Osteoblast (primary cell): ENCODE data around the gene IREB2. TPM values are rescaled to one million over a fixed set of nuclear protein-coding genes. Genes with fewer than 3 reads are reported as not detected.

Experiments
- DNase-seq: peaks from one replicate; pipeline ENCODE4 v3.0.0; 2011; ENCODE audit warnings: low spot score, mixed read lengths; ENCODE audit not compliant: insufficient read length; ENCODE audit errors: missing footprints
- H2AFZ ChIP-seq: 2 replicates; pipeline ENCODE4 v1.6.0; 2011; ENCODE audit warnings: mild to moderate bottlenecking, low read length
- H3K27ac ChIP-seq: 2 replicates; pipeline ENCODE4 v1.5.1; 2011; ENCODE audit warnings: mild to moderate bottlenecking, low read depth, low read length, moderate library complexity
- H3K27me3 ChIP-seq: 2 replicates; pipeline ENCODE4 v1.6.0; 2012; ENCODE audit warnings: mild to moderate bottlenecking, control low read depth, inconsistent platforms, low read length, moderate library complexity; ENCODE audit not compliant: insufficient read depth
- H3K36me3 ChIP-seq: 2 replicates; pipeline ENCODE4 v1.5.1; 2011; ENCODE audit warnings: mild to moderate bottlenecking, low read length, control low read depth, moderate library complexity; ENCODE audit not compliant: insufficient read depth
- H3K4me1 ChIP-seq: 2 replicates; pipeline ENCODE4 v1.5.1; 2011; ENCODE audit warnings: mild to moderate bottlenecking, low read length, control low read depth, moderate library complexity; ENCODE audit not compliant: insufficient read depth
- H3K4me2 ChIP-seq: 2 replicates; pipeline ENCODE4 v1.6.0; 2011; ENCODE audit warnings: mild to moderate bottlenecking, low read length; ENCODE audit not compliant: insufficient read depth
- H3K4me3 ChIP-seq: fragments of 200-600 bp; sonication (generic); 3 replicates; pipeline ENCODE4 v1.5.1; 2012; ENCODE audit warnings: mild to moderate bottlenecking, low read length, inconsistent platforms; ENCODE audit not compliant: insufficient read depth
- H3K79me2 ChIP-seq: 2 replicates; pipeline ENCODE4 v1.6.0; 2012; ENCODE audit warnings: mild to moderate bottlenecking, low read length, control low read depth, inconsistent platforms; ENCODE audit not compliant: insufficient read depth
- H3K9me3 ChIP-seq: 2 replicates; pipeline ENCODE4 v1.5.1; 2011; ENCODE audit warnings: low read depth, low read length, control low read depth
- H4K20me1 ChIP-seq: 2 replicates; pipeline ENCODE4 v1.6.0; 2012; ENCODE audit warnings: mild to moderate bottlenecking, low read length, control low read depth; ENCODE audit not compliant: insufficient read depth
- total RNA-seq: library from RNA; depleted of rRNA; stranded (reverse); fragments of >200 nt; gene quantifications from 2 replicates; pipeline ENCODE4 v1.2.3, GENCODE V29; 2012
- TF ChIP-seq, protein P1 (sequence below): IDR thresholded peaks from 2 replicates; pipeline ENCODE4 v1.5.1; 2011; ENCODE audit warnings: mild to moderate bottlenecking, low read depth, low read length, moderate library complexity; ENCODE audit errors: extremely low read depth

Gene IREB2
- total RNA-seq, 1 donor: 26.8 TPM

DNA sequence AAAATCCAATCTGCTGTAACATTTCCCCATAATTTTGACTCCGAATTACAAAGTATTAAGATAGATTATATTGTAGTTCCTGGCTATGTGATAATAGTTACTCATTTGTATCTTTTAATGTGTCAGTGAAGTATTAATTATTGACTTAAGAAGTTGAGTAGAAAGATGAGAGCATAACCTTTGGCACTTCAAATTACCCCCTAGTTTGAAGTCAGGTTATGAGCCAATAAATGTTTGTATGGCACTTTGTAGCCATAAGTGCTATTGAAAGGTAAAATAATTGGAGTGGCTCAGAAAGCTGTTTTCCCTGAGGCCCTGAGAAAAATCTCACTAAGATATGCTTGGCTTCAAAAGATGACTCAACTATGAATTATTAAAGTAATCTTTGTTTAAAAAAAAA lies 31.0 kb downstream of the IREB2 start:
- Histone ChIP-seq H3K4me3 (no peak overlapping the region), H3K9me3 (no peaks in the 10 kb centered on the region), H4K20me1 (no peaks in the 10 kb centered on the region), H3K27me3 (no peaks in the 10 kb centered on the region), H2AFZ (no peak overlapping the region), H3K79me2 (peaks cover 20% of the 10 kb centered on the region), H3K27ac (no peak overlapping the region), H3K4me2 (no peak overlapping the region), H3K36me3 (peaks cover 75% of the 10 kb centered on the region), H3K4me1 (no peaks in the 10 kb centered on the region)
- no peak for DNase-seq
- TF ChIP-seq, protein P1, sequence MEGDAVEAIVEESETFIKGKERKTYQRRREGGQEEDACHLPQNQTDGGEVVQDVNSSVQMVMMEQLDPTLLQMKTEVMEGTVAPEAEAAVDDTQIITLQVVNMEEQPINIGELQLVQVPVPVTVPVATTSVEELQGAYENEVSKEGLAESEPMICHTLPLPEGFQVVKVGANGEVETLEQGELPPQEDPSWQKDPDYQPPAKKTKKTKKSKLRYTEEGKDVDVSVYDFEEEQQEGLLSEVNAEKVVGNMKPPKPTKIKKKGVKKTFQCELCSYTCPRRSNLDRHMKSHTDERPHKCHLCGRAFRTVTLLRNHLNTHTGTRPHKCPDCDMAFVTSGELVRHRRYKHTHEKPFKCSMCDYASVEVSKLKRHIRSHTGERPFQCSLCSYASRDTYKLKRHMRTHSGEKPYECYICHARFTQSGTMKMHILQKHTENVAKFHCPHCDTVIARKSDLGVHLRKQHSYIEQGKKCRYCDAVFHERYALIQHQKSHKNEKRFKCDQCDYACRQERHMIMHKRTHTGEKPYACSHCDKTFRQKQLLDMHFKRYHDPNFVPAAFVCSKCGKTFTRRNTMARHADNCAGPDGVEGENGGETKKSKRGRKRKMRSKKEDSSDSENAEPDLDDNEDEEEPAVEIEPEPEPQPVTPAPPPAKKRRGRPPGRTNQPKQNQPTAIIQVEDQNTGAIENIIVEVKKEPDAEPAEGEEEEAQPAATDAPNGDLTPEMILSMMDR: no peak

DNA sequence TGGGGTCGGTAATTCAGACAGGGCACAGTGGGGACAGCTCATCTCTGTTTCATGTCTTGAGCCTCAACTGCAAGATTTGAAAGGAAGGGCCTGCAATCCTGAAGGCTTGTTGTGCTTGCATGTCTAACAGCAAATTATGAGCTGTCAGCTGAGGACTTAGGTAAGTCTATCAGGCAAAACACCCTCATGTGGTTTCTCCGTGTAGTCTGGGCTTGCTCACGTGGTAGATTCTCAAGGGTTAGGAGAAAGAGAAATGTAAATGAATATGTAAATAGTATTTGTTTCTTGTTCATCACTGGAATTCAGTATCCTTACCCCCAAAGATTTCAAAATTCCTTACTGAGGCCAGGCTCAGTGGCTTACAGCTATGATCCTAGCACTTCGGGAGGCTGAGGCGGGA lies 39.3 kb downstream of the IREB2 start:
- no peak overlapping the region for H3K27ac ChIP-seq
- H3K4me3 ChIP-seq: no peak overlapping the region
- peaks cover 60% of the 10 kb centered on the region for H3K36me3 ChIP-seq
- DNase-seq: no peak
- no peaks in the 10 kb centered on the region for H3K27me3 ChIP-seq
- no peak overlapping the region for H3K4me2 ChIP-seq
- TF ChIP-seq, protein P1: no peak
- no peaks in the 10 kb centered on the region for H3K79me2 ChIP-seq
- H4K20me1 ChIP-seq: no peaks in the 10 kb centered on the region
- H3K4me1 ChIP-seq: no peaks in the 10 kb centered on the region
- H3K9me3 ChIP-seq: no peaks in the 10 kb centered on the region
- no peak overlapping the region for H2AFZ ChIP-seq

DNA sequence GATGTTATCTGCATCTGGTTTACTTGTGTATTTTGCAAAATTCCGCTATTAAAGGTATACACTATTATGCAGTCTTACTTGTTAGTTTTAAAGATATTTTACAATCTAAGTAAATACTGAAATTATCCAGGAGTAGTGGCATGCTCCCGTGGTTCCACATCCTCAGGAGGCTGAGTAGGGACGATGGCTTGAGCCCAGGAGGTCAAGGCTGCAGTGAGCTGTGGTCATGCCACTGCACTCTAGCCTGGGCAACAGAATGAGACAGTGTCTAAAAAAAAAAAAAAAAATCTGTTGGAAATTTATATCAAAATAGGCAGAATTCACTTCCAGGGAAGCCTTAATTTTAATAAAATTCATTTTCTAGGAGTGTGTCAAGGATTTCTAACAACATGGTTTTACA lies 41.6 kb downstream of the IREB2 start:
- no peaks in the 10 kb centered on the region for H3K4me1 ChIP-seq
- H3K36me3 ChIP-seq: peaks cover 56% of the 10 kb centered on the region
- H4K20me1 ChIP-seq: no peaks in the 10 kb centered on the region
- TF ChIP-seq, protein P1: no peak
- no peak for DNase-seq
- no peak overlapping the region for H3K4me2 ChIP-seq
- no peak overlapping the region for H3K4me3 ChIP-seq
- no peak overlapping the region for H3K27ac ChIP-seq
- H3K27me3 ChIP-seq: no peaks in the 10 kb centered on the region
- H2AFZ ChIP-seq: no peak overlapping the region
- no peaks in the 10 kb centered on the region for H3K79me2 ChIP-seq
- H3K9me3 ChIP-seq: no peaks in the 10 kb centered on the region

DNA sequence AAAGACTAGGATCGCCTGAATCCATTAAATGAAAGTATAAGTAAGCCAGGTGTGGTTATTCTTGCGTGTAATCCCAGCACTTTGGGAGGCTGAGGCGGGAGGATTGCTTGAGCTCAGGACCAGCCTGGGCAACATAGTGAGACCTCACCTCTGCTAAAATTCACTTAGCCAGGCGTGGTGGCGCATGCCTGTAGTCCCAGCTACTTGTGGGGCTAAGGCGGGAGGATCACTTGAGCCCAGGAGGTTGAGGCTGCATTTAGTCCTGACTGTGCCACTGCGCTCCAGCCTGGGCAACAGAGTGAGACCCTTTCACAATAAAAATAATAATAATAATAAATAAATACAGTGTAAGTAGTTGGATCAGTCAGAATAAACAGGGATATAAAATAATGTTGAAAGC lies 43.9 kb downstream of the IREB2 start:
- Histone ChIP-seq H3K9me3 (no peaks in the 10 kb centered on the region), H3K36me3 (peaks cover 61% of the 10 kb centered on the region), H3K27me3 (no peaks in the 10 kb centered on the region), H3K4me2 (no peak overlapping the region), H3K27ac (no peak overlapping the region), H3K79me2 (no peaks in the 10 kb centered on the region), H2AFZ (no peak overlapping the region), H4K20me1 (peaks cover 3% of the 10 kb centered on the region), H3K4me3 (no peak overlapping the region), H3K4me1 (no peaks in the 10 kb centered on the region)
- TF ChIP-seq, protein P1: no peak
- DNase-seq: no peak
